Measurements from ENCODE around the gene RBM28.

RBM28 gene

GRCh38 chr7:128374041-128374440, 30.3 kb upstream of the RBM28 start:
- no peak for DNase-seq (ENCODE audit: low spot score)

GRCh38 chr7:128373606-128374005, 29.9 kb upstream of the RBM28 start:
- no peak for DNase-seq (ENCODE audit: low spot score)

- no peak for DNase-seq (ENCODE audit: low spot score)
These were observed 26.8 kb upstream of the RBM28 start for GRCh38 chr7:128370491-128370890.

GRCh38 chr7:128366986-128367385, 23.3 kb upstream of the RBM28 start:
- no peak for DNase-seq (ENCODE audit: low spot score)

GRCh38 chr7:128366300-128366699, 22.6 kb upstream of the RBM28 start:
- no peak for DNase-seq (ENCODE audit: low spot score)

GRCh38 chr7:128365432-128365831, 21.7 kb upstream of the RBM28 start:
- no peak for DNase-seq (ENCODE audit: low spot score)

GRCh38 chr7:128364166-128364870, 20.6 kb upstream of the RBM28 start:
- DNase-seq (ENCODE audit: low spot score) = no peak

- DNase-seq (ENCODE audit: low spot score) = no peak
These were observed 19.6 kb upstream of the RBM28 start for GRCh38 chr7:128363261-128363721.

GRCh38 chr7:128362670-128363069, 19.0 kb upstream of the RBM28 start:
- no peak for DNase-seq (ENCODE audit: low spot score)

- peak; percentile 35 for DNase-seq (ENCODE audit: low spot score)
These were observed 18.0 kb upstream of the RBM28 start, which contains the start of gene PRRT4 for GRCh38 chr7:128361411-128362379. Gene PRRT4 (minus strand): TSS chr7:128361690.

GRCh38 chr7:128360359-128360678, 16.6 kb upstream of the RBM28 start:
- DNase-seq (ENCODE audit: low spot score) = no peak

- DNase-seq (ENCODE audit: low spot score) = no peak
These were observed 16.2 kb upstream of the RBM28 start for GRCh38 chr7:128359939-128360338.

GRCh38 chr7:128359336-128359735, 15.6 kb upstream of the RBM28 start:
- no peak for DNase-seq (ENCODE audit: low spot score)

- no peak for DNase-seq (ENCODE audit: low spot score)
These were observed 14.5 kb upstream of the RBM28 start for GRCh38 chr7:128358233-128358632.

GRCh38 chr7:128357217-128357613, 13.5 kb upstream of the RBM28 start:
- DNase-seq (ENCODE audit: low spot score) = no peak

- DNase-seq (ENCODE audit: low spot score) = no peak
These were observed 13.0 kb upstream of the RBM28 start for GRCh38 chr7:128356546-128357216.

- DNase-seq (ENCODE audit: low spot score) = no peak
These were observed 9.9 kb upstream of the RBM28 start for GRCh38 chr7:128353610-128354009.

- DNase-seq (ENCODE audit: low spot score) = no peak
These were observed 9.5 kb upstream of the RBM28 start for GRCh38 chr7:128353189-128353588.

GRCh38 chr7:128352636-128353035, 8.9 kb upstream of the RBM28 start:
- DNase-seq (ENCODE audit: low spot score) = no peak

GRCh38 chr7:128352153-128352537, 8.4 kb upstream of the RBM28 start:
- no peak for DNase-seq (ENCODE audit: low spot score)

- no peak for DNase-seq (ENCODE audit: low spot score)
These were observed 7.8 kb upstream of the RBM28 start for GRCh38 chr7:128351296-128352152.

Measured in LoVo (cell line).